ENCODE results near the gene THSD4.

THSD4 gene

DNA sequence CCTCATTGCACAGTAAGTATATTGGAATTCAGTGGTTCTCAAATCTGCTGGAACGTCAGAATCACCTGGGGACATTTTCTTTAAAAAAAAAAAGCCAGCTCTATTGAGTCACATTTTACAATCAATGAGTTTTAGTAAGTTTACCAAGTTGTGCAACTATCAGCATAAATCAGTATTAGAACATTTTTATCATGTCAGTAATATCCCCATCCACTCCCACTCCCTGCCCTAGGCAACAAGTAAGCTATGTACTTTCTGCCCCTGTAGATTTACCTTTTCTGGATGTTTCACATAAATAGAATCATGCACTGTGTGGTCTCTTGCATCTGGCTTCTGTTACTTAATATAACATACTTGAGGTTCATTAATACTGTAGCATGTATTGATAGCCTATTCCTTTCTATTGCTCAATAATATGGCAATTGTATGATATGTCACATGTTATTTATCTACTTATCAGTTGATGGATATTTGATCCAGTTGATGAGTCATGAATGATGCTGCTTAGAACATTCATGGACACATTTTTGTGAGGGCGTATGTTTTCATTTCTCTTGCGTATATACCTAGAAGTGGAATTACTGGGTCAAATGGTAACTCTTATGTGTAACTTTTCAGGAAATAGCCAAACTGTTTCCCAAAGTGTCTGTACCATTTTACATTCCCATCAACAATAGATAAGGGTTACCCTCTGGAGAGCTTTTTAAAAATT is 180.5 kb downstream of the THSD4 start:
- H3K27ac ChIP-seq (replicated peaks) = no peak overlapping the region

GRCh38 chr15:71296315-71296679 is 181.0 kb downstream of the THSD4 start:
- no peaks in the 10 kb centered on the region for H3K27me3 ChIP-seq (ENCODE audit: insufficient read depth, poor library complexity, severe bottlenecking)
- H3K27ac ChIP-seq (replicated peaks) = no peak overlapping the region
- DNase-seq (ENCODE audit: low read depth in 1 of 2, low spot score in 1 of 2) = no peak
- TF ChIP-seq POLR2AphosphoS5 (IDR thresholded peaks at IDR 0.05; ENCODE audit: low read depth) = no peak
- TF ChIP-seq GABPA (IDR thresholded peaks at IDR 0.05; ENCODE audit: low read depth) = no peak
- TF ChIP-seq SPI1 (IDR thresholded peaks at IDR 0.05; ENCODE audit: borderline replicate concordance, low read depth) = no peak
- TF ChIP-seq, protein P1, sequence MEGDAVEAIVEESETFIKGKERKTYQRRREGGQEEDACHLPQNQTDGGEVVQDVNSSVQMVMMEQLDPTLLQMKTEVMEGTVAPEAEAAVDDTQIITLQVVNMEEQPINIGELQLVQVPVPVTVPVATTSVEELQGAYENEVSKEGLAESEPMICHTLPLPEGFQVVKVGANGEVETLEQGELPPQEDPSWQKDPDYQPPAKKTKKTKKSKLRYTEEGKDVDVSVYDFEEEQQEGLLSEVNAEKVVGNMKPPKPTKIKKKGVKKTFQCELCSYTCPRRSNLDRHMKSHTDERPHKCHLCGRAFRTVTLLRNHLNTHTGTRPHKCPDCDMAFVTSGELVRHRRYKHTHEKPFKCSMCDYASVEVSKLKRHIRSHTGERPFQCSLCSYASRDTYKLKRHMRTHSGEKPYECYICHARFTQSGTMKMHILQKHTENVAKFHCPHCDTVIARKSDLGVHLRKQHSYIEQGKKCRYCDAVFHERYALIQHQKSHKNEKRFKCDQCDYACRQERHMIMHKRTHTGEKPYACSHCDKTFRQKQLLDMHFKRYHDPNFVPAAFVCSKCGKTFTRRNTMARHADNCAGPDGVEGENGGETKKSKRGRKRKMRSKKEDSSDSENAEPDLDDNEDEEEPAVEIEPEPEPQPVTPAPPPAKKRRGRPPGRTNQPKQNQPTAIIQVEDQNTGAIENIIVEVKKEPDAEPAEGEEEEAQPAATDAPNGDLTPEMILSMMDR (IDR thresholded peaks at IDR 0.05; ENCODE audit: insufficient read depth, low read length) = no peak
- TF ChIP-seq, protein P2, sequence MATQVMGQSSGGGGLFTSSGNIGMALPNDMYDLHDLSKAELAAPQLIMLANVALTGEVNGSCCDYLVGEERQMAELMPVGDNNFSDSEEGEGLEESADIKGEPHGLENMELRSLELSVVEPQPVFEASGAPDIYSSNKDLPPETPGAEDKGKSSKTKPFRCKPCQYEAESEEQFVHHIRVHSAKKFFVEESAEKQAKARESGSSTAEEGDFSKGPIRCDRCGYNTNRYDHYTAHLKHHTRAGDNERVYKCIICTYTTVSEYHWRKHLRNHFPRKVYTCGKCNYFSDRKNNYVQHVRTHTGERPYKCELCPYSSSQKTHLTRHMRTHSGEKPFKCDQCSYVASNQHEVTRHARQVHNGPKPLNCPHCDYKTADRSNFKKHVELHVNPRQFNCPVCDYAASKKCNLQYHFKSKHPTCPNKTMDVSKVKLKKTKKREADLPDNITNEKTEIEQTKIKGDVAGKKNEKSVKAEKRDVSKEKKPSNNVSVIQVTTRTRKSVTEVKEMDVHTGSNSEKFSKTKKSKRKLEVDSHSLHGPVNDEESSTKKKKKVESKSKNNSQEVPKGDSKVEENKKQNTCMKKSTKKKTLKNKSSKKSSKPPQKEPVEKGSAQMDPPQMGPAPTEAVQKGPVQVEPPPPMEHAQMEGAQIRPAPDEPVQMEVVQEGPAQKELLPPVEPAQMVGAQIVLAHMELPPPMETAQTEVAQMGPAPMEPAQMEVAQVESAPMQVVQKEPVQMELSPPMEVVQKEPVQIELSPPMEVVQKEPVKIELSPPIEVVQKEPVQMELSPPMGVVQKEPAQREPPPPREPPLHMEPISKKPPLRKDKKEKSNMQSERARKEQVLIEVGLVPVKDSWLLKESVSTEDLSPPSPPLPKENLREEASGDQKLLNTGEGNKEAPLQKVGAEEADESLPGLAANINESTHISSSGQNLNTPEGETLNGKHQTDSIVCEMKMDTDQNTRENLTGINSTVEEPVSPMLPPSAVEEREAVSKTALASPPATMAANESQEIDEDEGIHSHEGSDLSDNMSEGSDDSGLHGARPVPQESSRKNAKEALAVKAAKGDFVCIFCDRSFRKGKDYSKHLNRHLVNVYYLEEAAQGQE (IDR thresholded peaks at IDR 0.05; ENCODE audit: insufficient replicate concordance, low read depth) = no peak
- H3K4me3 ChIP-seq (replicated peaks; ENCODE audit: insufficient read depth, low read length) = no peak overlapping the region

More for the DNA sequence above, 180.5 kb downstream of the THSD4 start:
- no peak for DNase-seq (ENCODE audit: low read depth in 1 of 2, low spot score in 1 of 2)
- H3K4me3 ChIP-seq (replicated peaks; ENCODE audit: insufficient read depth, low read length) = no peak overlapping the region
- H3K27me3 ChIP-seq (ENCODE audit: insufficient read depth, poor library complexity, severe bottlenecking) = no peaks in the 10 kb centered on the region
- TF ChIP-seq SPI1 (IDR thresholded peaks at IDR 0.05; ENCODE audit: borderline replicate concordance, low read depth) (no peak), GABPA (IDR thresholded peaks at IDR 0.05; ENCODE audit: low read depth) (no peak)
- TF ChIP-seq, protein P1 (IDR thresholded peaks at IDR 0.05; ENCODE audit: insufficient read depth, low read length) = no peak

DNA sequence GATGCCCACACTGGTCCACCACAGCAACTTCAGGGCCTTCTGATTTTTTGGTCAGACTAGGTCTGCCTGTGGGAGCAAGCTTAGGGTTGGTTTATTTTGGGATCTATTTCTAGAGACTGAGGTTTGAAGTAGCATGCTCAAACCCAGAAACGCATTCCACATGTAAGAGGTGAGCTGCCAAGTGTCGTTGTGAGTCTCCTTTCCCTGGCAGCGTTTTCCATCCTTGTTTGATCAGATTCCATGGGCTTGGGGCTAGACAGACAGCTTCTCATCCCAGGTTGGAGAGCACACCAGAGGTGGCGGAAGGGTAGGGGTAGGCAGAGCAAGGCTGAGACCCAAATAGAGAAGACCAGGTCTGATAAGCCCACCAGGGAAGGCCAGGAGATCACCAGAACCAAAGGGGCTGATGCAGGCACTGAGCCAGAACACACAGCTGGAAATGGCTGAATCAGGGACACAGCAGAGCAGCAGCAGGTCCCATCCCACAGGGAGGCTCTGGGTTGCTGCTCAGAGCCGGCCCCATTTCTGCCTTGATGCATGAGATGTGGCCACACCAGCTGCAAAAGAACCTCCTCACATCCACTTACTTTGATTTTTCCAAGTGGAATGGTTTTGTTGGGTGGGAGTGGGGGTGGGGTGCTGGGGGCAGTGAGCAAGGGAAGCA is 186.8 kb downstream of the THSD4 start:
- Histone ChIP-seq H3K27me3 (ENCODE audit: insufficient read depth, poor library complexity, severe bottlenecking) (no peaks in the 10 kb centered on the region), H3K27ac (replicated peaks) (no peak overlapping the region)
- TF ChIP-seq SPI1 (IDR thresholded peaks at IDR 0.05; ENCODE audit: borderline replicate concordance, low read depth) (no peak), POLR2AphosphoS5 (IDR thresholded peaks at IDR 0.05; ENCODE audit: low read depth) (no peak), GABPA (IDR thresholded peaks at IDR 0.05; ENCODE audit: low read depth) (no peak)
- TF ChIP-seq, protein P2 (IDR thresholded peaks at IDR 0.05; ENCODE audit: insufficient replicate concordance, low read depth) = no peak
- TF ChIP-seq, protein P1 (IDR thresholded peaks at IDR 0.05; ENCODE audit: insufficient read depth, low read length) = no peak

More for the DNA sequence above, 186.8 kb downstream of the THSD4 start:
- no peak for DNase-seq (ENCODE audit: low read depth in 1 of 2, low spot score in 1 of 2)
- no peak overlapping the region for H3K4me3 ChIP-seq (replicated peaks; ENCODE audit: insufficient read depth, low read length)

All from HL-60 (cell line).